ENCODE measurements around the gene SPSB1.
A peak's percentile ranks its signal among the peaks of the same experiment; 100 is the strongest.

SPSB1 gene

DNA sequence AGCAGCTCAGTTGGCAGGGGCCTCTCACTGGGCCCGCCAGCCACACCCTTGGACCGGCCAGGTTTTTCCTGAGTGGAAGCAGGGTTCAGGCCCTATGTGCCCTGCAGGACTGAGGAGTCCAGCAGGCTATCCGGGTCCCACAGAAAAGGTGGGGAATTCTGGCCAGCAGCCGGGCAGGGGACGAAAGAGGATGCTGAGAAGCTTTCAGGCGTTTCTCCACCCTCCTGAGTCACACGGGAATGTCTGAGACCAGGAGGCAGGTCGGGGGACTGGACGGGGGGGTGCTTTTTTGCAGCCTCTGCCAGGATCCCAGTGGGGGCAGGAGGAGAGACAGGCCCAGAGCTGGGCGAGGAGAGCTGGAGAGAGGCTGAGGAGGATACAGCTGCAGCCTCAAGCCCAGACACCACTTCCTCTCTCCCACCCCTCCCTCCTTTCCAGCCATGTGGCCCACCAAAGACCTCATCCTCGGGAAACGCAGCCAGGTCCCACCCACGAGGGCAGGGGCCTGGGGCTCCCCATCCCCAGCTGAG is 105.4 kb downstream of the SPSB1 start:
- no peak for DNase-seq

GRCh38 chr1:9399510-9400424 is 107.1 kb downstream of the SPSB1 start:
- no peak for DNase-seq

DNA sequence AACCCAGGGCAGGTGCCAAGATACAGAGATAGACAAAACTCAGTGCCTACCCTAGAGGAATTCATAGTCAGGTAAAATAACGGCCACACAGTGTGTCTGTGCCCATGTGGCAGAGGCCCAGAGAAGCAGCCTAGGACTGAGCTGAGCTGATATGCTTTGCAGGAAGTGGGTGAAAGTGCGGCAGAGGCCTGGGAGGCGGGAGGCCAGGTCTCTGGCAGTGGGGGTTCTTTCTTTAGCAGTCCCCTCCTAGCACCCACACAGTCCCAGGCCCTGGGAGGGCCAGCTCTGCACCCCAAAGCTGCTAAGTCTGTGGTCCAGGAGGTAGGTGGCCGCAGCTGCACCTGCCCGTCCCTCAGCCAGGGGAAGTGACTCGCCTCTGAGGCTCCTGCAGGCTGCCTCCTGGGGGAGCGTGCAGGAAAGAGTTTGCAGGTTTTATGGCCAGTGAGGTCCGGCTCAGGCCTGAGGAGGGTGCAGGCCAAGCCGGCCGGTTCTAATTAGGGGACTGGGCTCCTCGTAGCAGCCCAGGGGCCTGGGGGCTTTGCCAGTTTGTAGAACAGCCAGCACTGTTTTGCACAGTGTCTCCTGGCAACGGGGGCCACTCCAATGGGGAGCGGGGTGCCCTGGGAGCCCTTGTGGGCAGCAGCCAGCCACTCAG is 107.9 kb downstream of the SPSB1 start:
- no peak for DNase-seq

DNA sequence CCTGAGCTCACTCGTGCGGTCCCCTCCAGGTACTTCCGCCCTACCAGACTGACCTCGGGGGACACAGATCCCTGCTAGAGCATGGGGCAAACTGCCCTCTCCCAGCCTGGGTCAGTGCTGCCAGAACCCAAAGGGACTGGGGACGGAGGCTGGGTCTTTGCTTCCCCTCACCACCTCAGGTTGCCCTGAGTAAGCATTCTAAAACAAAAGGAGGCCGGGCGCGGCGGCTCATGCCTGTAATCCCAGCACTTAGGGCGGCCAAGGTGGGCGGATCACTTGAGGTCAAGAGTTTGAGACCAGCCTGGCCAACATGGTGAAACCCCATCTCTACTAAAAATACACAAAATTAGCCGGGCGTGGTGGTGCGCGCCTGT is 108.4 kb downstream of the SPSB1 start:
- no peak for DNase-seq

DNA sequence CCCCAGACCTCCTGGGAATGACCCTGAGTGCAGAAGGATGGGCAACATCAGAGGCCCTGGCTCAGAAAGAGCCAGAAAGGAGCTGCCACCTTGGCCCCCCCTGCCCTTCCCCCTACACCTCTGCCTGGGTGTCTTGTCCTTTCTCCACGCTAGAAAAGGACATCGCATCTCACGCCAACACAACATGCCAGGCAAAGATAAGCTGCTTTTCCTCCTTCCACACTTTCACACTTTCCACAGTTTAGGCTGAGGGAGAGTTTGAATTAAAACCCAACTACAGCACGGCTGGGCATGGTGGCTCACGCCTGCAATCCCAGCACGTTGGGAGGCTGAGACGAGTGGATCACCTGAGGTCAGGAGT is 109.5 kb downstream of the SPSB1 start:
- no peak for DNase-seq

DNA sequence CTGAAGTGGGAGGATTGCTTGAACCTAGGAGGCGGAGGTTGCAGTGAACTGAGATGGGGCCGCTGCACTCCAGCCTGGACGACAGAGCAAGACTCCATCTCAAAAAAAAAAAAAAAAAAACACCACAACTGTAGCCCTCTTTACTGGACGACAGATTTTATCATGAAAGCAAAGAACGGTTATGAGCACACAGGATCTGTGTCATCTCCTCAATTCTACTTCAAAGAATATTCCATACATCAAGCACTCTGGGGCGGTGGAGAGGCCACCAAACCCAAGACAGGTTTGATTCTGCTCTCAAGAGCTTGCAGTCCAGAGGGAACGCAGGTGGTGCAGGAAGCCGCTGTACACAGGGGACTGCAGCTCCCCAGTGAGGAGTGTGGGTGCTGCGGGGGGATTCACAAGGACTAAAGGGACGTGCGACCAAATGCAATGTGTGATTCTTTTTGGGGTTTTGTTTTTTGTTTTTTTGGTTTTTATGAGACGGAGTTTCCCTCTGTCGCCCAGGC is 110.1 kb downstream of the SPSB1 start:
- DNase-seq: no peak

GRCh38 chr1:9404117-9404914 is 111.6 kb downstream of the SPSB1 start:
- no peak for DNase-seq

GRCh38 chr1:9406111-9406510 is 113.4 kb downstream of the SPSB1 start:
- no peak for DNase-seq

- no peak for DNase-seq
Measured at GRCh38 chr1:9410737-9411297, 118.1 kb downstream of the SPSB1 start.

- peak; percentile 30 for DNase-seq
Measured at GRCh38 chr1:9413071-9413876, 120.6 kb downstream of the SPSB1 start.

- no peak for DNase-seq
Measured at GRCh38 chr1:9413877-9414213, 121.2 kb downstream of the SPSB1 start.

GRCh38 chr1:9416506-9416905 is 123.8 kb downstream of the SPSB1 start:
- no peak for DNase-seq

DNA sequence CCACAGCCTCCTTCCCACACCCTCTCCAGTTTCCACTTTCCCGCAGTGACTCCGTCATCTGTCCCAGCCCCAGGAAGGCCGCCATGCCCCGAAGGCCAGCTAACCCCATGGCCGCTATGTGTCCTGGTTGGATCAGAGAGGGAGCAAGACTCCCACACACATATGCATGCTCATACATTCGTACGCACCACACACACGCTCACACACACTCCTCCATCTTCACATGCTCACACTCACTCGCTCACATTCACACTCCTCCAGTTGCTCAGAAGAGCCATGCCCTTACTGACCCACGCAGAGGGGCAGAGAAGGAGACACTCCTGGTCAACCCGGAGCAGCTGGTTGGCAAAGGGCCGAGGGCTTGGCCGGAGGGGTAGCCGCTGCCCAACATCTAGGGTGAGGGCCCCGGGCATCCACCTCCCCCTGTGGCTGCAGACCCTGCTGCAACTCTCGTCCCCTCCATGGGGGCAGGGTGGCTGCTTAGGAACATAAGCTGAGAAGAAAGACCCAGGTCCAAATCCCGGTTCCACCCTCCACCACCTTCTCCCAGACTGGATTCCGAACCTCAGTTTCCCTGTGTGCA is 124.3 kb downstream of the SPSB1 start:
- no peak for DNase-seq

- DNase-seq: no peak
Measured at GRCh38 chr1:9417695-9418094, 125.0 kb downstream of the SPSB1 start.

DNA sequence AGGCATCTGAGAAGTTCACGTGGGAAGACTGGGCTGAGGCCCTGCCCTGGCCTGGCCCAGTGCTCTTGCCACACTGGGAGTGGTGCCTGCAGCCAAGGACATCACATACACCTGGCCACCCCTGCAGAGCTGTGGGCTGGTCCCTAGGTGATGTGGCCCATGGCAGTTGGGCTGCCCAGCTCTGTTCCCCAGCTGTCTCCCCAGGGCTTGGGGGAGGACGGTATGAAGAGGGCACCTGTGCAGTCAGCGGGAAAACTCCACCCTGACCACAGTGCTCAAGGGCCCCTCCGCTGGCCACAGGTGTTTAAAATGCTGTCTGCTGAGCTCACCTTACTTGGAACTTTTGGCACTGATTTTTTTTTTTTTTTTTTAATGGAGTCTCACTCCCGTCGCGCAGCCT is 126.2 kb downstream of the SPSB1 start:
- no peak for DNase-seq

Measured in inflammatory macrophage treated with lipopolysaccharide for 4 hours (primary cell).